HepG2 (cell line): ENCODE results near the gene TMEM222. TPM values are rescaled to one million over a fixed set of nuclear protein-coding genes. Genes with fewer than 3 reads are reported as not detected.

Source experiments
- ARHGAP35 ChIP-seq: sonication (generic); formaldehyde crosslinking; IDR thresholded peaks from 2 replicates; pipeline ENCODE4 v1.9.0; 2022; ENCODE audit warnings: mild to moderate bottlenecking, inconsistent platforms, moderate library complexity, missing genetic modification reagents, borderline replicate concordance
- ARNT2 ChIP-seq: sonication (generic); formaldehyde crosslinking; IDR thresholded peaks from 2 replicates; pipeline ENCODE4 v1.8.0; 2022; ENCODE audit warnings: mild to moderate bottlenecking, low read depth, missing genetic modification reagents, moderate library complexity
- EEA1 ChIP-seq: sonication (generic); formaldehyde crosslinking; IDR thresholded peaks from 2 replicates; pipeline ENCODE4 v1.5.1; 2020; ENCODE audit warnings: mild to moderate bottlenecking, missing genetic modification reagents, borderline replicate concordance
- ELF4 ChIP-seq: sonication (generic); formaldehyde crosslinking; IDR thresholded peaks from 2 replicates; pipeline ENCODE4 v1.5.0; 2020; ENCODE audit warnings: missing genetic modification reagents, mild to moderate bottlenecking, moderate library complexity, borderline replicate concordance
- HCFC1 ChIP-seq: fragments of 150-350 bp; IDR thresholded peaks from 2 replicates; pipeline ENCODE4 v1.6.1; 2014; ENCODE audit warnings: low read depth, low read length
- ISL2 ChIP-seq: sonication (generic); formaldehyde crosslinking; IDR thresholded peaks from 2 replicates; pipeline ENCODE4 v1.5.0; 2020; ENCODE audit warnings: missing genetic modification reagents
- MTA3 ChIP-seq: sonication (generic); formaldehyde crosslinking; IDR thresholded peaks from 2 replicates; pipeline ENCODE4 v1.4.0; 2020; ENCODE audit warnings: missing genetic modification reagents
- NFE2L1 ChIP-seq: sonication (generic); formaldehyde crosslinking; IDR thresholded peaks from 2 replicates; pipeline ENCODE4 v1.4.0; 2020; ENCODE audit warnings: missing genetic modification reagents, mild to moderate bottlenecking, borderline replicate concordance
- RARG ChIP-seq: sonication (generic); formaldehyde crosslinking; IDR thresholded peaks from 2 replicates; pipeline ENCODE4 v1.4.0; 2020; ENCODE audit warnings: low read depth, mild to moderate bottlenecking, missing genetic modification reagents
- SMARCE1 ChIP-seq: fragments of 450-650 bp; IDR thresholded peaks from 2 replicates; pipeline ENCODE4 v1.6.1; 2017; ENCODE audit warnings: borderline replicate concordance
- SP2 ChIP-seq: sonication (generic); formaldehyde crosslinking; IDR thresholded peaks from 2 replicates; pipeline ENCODE4 v1.5.1; 2020; ENCODE audit warnings: mild to moderate bottlenecking, missing genetic modification reagents
- SP5 ChIP-seq: IDR thresholded peaks from 2 replicates; pipeline ENCODE4 v1.6.1; 2016; ENCODE audit warnings: low read depth, borderline replicate concordance
- TSC22D2 ChIP-seq: sonication (generic); formaldehyde crosslinking; IDR thresholded peaks from 2 replicates; pipeline ENCODE4 v1.5.1; 2020; ENCODE audit warnings: missing genetic modification reagents, mild to moderate bottlenecking, borderline replicate concordance
- U2AF2 ChIP-seq: fragments of 200-400 bp; formaldehyde crosslinking; IDR thresholded peaks from 2 replicates; pipeline ENCODE4 v1.6.1; 2017; ENCODE audit warnings: low read depth, mild to moderate bottlenecking, low read length
- YEATS2 ChIP-seq: sonication (generic); formaldehyde crosslinking; IDR thresholded peaks from 2 replicates; pipeline ENCODE4 v1.4.0; 2020; ENCODE audit warnings: missing genetic modification reagents, borderline replicate concordance
- ZBTB42 ChIP-seq: sonication (generic); formaldehyde crosslinking; IDR thresholded peaks from 2 replicates; pipeline ENCODE4 v1.5.0; 2020; ENCODE audit warnings: mild to moderate bottlenecking, missing genetic modification reagents
- ZNF276 ChIP-seq: sonication (generic); formaldehyde crosslinking; IDR thresholded peaks from 2 replicates; pipeline ENCODE4 v1.4.0; 2020; ENCODE audit warnings: mild to moderate bottlenecking, low read depth, missing genetic modification reagents
- ZNF496 ChIP-seq: sonication (generic); formaldehyde crosslinking; IDR thresholded peaks from 2 replicates; pipeline ENCODE4 v1.8.1; 2023; ENCODE audit warnings: mild to moderate bottlenecking, moderate library complexity, missing genetic modification reagents; ENCODE audit not compliant: insufficient replicate concordance
- ZNF609 ChIP-seq: sonication (generic); formaldehyde crosslinking; IDR thresholded peaks from 2 replicates; pipeline ENCODE4 v1.4.0; 2020; ENCODE audit warnings: mild to moderate bottlenecking, missing genetic modification reagents, borderline replicate concordance
- ZNF674 ChIP-seq: sonication (generic); formaldehyde crosslinking; IDR thresholded peaks from 2 replicates; pipeline ENCODE4 v1.5.0; 2020; ENCODE audit warnings: low read depth, mild to moderate bottlenecking, missing genetic modification reagents
- ZNF784 ChIP-seq: sonication (generic); formaldehyde crosslinking; IDR thresholded peaks from 2 replicates; pipeline ENCODE4 v1.5.1; 2020; ENCODE audit warnings: missing genetic modification reagents, mild to moderate bottlenecking, borderline replicate concordance
- ZNF883 ChIP-seq: sonication (generic); formaldehyde crosslinking; IDR thresholded peaks from 2 replicates; pipeline ENCODE4 v1.5.1; 2020; ENCODE audit warnings: mild to moderate bottlenecking, missing genetic modification reagents; ENCODE audit errors: not compliant biosample characterization
- polyA plus RNA-seq, 8 experiments: library from polyadenylated mRNA; depleted of rRNA in 3 of 8; stranded (reverse) in 7 of 8; unstranded in 1 of 8; fragments of >200 nt; fragmentation: Illumina TruSeq in 4 of 8; extraction: Trizol in 4 of 8; gene quantifications; 2 replicates each; pipeline versions ENCODE4 v1.2.1 to v1.2.3, GENCODE V29; 2011 to 2016; ENCODE audit warnings: low read depth in 4 of 8, missing spikeins in 1 of 8, mixed read lengths in 1 of 8; ENCODE audit not compliant: insufficient read depth in 1 of 8
- total RNA-seq, 5 experiments: library from RNA; depleted of rRNA; stranded (reverse); fragments of >200 nt; fragmentation: Illumina TruSeq; extraction: Trizol; gene quantifications; 2 replicates each; pipeline ENCODE4 v1.2.3, GENCODE V29; 2016; ENCODE audit warnings: low read depth in 1 of 5

Gene TMEM222
- total and polyA plus RNA-seq, 2 of the 13 experiments (the other 11 are each of a cell fraction or from before 2014, with no cell fraction given): 22.7 to 29.6 TPM

- TF ChIP-seq ZNF609 (CRISPR knock-in tag) (0 out of 2 replicates have a peak, but pooled peaks have one; percentile 8), HCFC1 (peak; percentile 82), ZNF276 (no peak), ZNF674 (CRISPR knock-in tag) (no peak), MTA3 (no peak), ZBTB42 (CRISPR knock-in tag) (peak; percentile 89), ARHGAP35 (CRISPR knock-in tag) (peak; percentile 32; the same call in 1 of the 2 replicates), TSC22D2 (CRISPR knock-in tag) (peak; percentile 75), RARG (CRISPR knock-in tag) (no peak), ZNF496 (no peak), SMARCE1 (no peak), SP5 (CRISPR knock-in tag) (peak; percentile 35; the same call in 1 of the 2 replicates), NFE2L1 (CRISPR knock-in tag) (peak; percentile 74), U2AF2 (no peak), ZNF883 (peak; percentile 78), SP2 (CRISPR knock-in tag) (peak; percentile 84), EEA1 (CRISPR knock-in tag) (peak; percentile 75; the same call in 1 of the 2 replicates), YEATS2 (CRISPR knock-in tag) (peak; percentile 99), ZNF784 (CRISPR knock-in tag) (peak; percentile 66; the same call in 1 of the 2 replicates), ISL2 (CRISPR knock-in tag) (peak; percentile 79; the same call in 1 of the 2 replicates), ELF4 (CRISPR knock-in tag) (peak; percentile 95), ARNT2 (peak; percentile 93)
Measured at GRCh38 chr1:27321813-27322568, at the start of gene TMEM222 (continued).
